Stomach (tissue), 4 donors: ENCODE data around the gene IFNLR1.

ENCODE experiments used
- EP300 ChIP-seq: sonication (generic); formaldehyde crosslinking; IDR thresholded peaks from one replicate; pipeline ENCODE4 v1.6.1; 2017; ENCODE audit warnings: antibody characterized with exemption
- POLR2A ChIP-seq, 4 donors: fragments of 450-650 bp; IDR thresholded peaks; one replicate each; pipeline ENCODE4 v1.6.1; 2016; ENCODE audit warnings: antibody characterized with exemption in 4 of 4, control low read depth in 2 of 4, mild to moderate bottlenecking in 1 of 4, moderate library complexity in 1 of 4
- TF ChIP-seq, protein P1 (sequence below), 7 experiments: fragments of 450-650 bp in 4 of 7; fragments of 200-600 bp in 3 of 7; sonication (generic) in 3 of 7; IDR thresholded peaks; one replicate each; pipeline ENCODE4 v1.5.1; 2016 to 2019; ENCODE audit warnings: antibody characterized with exemption in 7 of 7, control low read depth in 2 of 7, mild to moderate bottlenecking in 1 of 7

DNA sequence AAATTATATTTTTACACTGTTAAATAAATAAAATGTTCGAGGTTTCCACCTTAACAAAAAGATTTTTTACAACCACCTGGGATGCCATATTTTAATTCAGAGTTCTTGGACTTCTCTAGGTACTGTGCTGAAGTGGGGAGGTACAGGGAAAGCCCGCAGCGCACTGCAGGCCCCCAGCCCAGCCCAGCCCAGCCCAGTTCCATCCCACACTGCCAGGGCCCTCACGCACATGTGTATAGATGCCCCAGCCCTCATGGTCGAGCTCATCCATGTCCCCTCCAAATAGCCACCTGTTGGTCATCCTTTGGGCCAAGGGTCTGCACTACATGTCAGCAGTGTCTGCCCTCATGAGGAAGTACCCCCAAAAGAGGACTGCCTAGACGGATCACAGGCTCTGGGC lies 63.5 kb downstream of the IFNLR1 start:
- TF ChIP-seq, protein P1, sequence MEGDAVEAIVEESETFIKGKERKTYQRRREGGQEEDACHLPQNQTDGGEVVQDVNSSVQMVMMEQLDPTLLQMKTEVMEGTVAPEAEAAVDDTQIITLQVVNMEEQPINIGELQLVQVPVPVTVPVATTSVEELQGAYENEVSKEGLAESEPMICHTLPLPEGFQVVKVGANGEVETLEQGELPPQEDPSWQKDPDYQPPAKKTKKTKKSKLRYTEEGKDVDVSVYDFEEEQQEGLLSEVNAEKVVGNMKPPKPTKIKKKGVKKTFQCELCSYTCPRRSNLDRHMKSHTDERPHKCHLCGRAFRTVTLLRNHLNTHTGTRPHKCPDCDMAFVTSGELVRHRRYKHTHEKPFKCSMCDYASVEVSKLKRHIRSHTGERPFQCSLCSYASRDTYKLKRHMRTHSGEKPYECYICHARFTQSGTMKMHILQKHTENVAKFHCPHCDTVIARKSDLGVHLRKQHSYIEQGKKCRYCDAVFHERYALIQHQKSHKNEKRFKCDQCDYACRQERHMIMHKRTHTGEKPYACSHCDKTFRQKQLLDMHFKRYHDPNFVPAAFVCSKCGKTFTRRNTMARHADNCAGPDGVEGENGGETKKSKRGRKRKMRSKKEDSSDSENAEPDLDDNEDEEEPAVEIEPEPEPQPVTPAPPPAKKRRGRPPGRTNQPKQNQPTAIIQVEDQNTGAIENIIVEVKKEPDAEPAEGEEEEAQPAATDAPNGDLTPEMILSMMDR (IDR thresholded peaks at IDR 0.05): no peak
- TF ChIP-seq POLR2A (IDR thresholded peaks at IDR 0.05) (no peak), EP300 (no peak)
